HG03442 (cell line): ENCODE results near the gene EDEM2.
"Not testable (repeated sequence)": the region's sequence is repeated elsewhere in the genome, so short reads cannot be mapped to it uniquely, and the experiment has no call there.

Experiments
- ATAC-seq: cut with Tn5 transposase; IDR thresholded peaks from one replicate; pipeline ENCODE4 v1.9.1; 2021; ENCODE audit warnings: mild to moderate bottlenecking, moderate library complexity; ENCODE audit not compliant: unreplicated experiment

Gene EDEM2

GRCh38 chr20:35171753-35172433 is 24.8 kb upstream of the EDEM2 start, which contains the start of gene PROCR:
Gene PROCR (plus strand): TSS chr20:35172072. CDS start chr20:35172155, 83 bp downstream.
- ATAC-seq: no peak

GRCh38 chr20:35171438-35171752 is 24.3 kb upstream of the EDEM2 start:
- ATAC-seq: no peak

DNA sequence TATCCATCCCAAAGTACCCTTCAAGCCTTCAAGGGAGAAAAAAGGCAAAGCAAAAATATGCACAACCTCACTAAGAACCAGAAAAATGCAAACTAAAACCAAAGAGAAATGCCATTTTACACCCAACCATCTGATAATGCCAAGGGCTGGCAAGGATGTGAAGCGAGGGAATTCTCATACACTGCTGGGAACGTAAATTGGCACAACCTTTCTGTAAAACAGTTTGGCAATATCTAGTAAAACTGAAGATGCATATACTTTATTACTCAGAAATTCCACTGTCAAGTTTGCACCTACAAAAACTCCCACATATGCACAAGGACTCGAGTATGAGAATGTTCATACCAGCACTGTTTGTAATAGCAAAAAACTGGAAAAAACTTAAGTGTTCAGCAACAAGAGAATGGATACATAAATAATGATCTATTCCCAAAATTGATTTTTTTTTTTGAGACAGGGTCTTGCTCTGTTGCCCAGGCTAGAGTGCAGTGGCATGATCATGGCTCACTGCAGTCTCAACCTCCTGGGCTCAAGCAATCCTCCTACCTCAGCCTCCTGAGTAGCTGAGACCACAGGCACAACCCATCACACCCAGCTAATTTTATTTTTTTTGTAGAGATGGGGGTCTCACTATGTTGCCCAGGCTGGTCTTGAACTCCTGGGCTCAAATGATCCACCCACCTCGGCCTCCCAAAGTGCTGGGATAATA is 21.7 kb upstream of the EDEM2 start:
- not testable (repeated sequence) for ATAC-seq

- no peak for ATAC-seq
Measured at GRCh38 chr20:35167787-35168186, 20.7 kb upstream of the EDEM2 start.

DNA sequence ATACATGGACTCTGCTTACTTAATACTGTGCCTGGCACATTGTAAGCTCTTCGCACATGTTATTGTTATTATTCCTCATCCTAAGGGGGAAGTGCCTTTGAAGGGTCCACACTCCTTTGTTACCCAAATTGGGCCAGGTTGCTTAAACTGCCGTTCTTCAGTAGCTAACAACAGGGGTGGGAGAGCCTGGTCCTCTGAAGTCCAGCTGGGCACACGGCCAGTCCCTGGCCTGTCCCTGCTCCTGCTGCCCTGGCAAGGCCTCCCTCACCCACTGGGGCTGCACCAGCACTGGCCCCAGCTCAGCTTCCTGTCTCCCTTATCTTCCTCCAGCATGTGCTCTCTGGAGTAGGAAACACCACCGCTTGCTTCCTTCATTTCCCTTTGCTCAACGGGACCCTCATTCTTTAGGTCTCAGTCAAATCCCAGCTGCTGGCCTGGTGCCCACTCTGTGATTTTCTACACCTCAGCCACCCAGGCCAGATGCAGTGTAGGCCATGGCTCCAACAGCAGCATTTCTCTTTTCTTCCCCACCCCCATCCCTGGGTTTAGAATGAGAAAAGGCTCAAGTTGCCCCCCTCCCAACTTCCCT is 19.2 kb upstream of the EDEM2 start:
- ATAC-seq: no peak

DNA sequence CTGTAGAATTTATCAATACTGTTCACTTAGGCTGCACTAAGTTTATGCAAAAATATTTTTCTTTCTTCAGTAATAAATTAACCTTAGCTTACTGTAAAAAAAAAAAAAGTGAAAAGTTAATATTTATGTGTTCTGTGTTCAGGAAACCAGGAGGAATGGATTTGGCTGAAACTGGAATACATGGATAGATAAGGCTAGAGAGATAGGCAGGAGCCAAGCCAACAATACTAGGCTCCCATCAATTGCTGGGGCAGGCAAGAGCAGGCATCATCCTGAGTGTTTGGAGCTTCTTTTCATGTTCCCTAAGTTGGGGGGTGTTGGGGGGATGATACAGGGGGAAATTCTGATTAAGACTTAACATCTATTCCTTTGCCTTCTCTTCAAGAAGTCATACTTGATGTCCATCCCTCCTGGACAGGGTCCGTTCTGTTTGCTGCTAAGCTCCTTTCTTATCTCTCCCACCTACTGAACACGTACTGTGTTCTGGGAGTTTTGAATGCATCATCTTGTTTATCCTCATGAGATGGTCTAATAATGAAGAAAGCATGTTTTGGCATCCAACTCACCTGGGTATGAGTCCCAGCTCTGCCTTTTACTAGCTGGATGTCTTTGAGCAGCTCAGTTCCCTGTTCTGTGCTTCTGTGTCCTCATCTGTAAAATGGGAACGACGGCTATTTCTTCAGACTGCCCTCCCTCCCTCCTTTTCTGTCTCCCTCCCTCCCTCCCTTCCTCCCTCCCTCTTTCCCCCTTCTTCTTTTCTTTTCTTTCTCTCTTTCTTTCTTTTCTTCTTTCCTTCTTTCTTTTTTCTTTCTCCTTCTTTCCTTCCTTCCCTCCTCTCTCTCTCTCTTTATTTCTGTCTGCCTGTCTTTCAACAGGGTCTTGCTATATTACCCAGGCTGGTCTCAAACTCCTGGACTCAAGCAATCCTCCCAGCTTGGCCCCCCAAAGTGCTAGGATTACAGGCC is 18.4 kb upstream of the EDEM2 start:
- ATAC-seq: no peak

GRCh38 chr20:35164531-35164930 is 17.4 kb upstream of the EDEM2 start:
- not testable (repeated sequence) for ATAC-seq

DNA sequence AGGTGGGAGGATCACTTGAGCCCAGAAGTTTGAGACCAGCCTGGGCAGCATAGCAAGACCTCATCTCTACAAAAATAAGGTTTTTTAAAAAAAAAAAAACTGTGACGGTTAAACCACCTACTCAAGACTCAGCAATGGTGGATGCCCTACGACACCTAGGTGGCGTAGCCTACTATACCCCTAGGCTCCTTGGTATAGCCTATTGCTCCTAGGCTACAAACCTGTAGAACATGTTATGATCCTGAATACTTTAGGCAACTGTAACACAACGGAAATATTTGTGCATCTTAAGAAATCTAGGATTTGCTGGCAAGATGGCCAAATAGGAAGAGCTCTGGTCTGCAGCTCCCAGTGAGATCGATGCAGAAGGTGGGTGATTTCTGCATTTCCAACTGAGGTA is 13.2 kb upstream of the EDEM2 start:
- ATAC-seq: not testable (repeated sequence)

- ATAC-seq: no peak
Measured at GRCh38 chr20:35156978-35157377, 9.8 kb upstream of the EDEM2 start.

GRCh38 chr20:35155936-35156335 is 8.8 kb upstream of the EDEM2 start:
- ATAC-seq: no peak

DNA sequence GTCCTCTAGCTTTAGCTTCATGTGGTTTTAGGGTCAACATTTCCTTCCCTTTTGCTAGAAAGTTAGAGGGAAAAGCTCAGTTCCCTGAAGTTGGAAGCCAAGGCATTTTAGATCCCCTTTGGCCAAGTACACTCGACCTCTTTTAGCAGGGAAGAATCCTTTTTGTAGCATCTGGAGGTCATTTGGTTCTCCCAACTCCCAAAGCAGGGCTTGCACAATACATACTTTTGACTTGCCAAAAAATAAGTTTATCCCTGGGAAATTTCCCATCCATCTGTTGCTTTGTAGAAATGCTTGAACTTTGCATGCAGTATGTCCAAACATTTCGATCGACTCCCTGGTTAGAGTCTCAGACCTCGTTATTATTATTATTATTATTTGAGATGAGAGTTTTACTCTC is 4.6 kb upstream of the EDEM2 start:
- no peak for ATAC-seq

- ATAC-seq: no peak
Measured at GRCh38 chr20:35150846-35151579, 3.9 kb upstream of the EDEM2 start.

DNA sequence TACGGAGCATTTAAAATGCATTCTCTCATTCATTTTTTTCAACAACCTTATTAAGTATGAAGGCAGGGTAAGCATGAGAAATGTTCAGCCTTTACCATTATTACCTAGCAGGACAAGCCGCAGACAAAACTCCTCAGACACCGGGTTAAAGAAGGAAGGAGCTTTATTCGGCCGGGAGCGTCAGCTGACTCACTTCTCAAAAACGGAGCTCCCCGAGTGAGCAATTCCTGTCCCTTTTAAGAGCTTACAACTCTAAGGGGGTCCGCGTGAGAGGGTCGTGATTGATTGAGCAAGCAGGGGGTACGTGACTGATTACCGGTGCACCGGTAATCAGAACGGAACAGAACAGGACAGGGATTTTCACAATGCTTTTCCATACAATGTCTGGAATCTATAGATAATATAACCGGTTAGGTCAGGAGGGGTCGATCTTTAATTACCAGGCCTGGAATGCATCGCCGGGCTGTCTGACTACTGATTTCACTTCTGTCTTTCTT is 487 bp upstream of the EDEM2 start:
- ATAC-seq: peak; percentile 15

DNA sequence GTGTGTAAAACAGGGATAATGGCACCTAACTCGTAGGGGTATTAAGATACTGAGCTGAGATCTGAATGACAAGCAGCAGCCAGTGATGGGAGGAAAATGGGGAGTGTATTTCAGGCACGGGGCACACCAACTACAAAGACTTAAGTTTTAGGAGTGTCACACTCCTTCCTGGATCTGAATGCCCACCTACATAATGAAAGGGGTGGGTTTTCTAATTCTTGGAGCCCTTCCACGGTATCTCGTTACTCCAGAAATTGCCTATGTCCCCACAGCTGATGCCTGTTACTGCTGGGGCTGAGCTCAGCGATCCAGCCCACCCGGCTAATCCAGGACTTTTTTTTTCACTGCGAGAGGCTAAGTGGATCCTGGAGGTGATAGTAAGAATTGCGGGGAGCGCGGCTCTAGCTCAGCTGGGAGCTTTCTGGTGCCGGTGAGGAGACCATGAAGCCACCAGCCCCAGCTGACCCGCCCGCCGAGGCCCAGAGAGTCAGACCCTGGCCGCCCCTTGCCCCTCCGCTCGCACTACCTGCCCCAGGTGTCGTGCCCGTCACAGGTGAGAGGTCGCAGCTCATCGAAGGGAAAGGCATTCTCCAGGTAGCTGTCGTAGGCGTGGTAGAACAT is 727 bp downstream of the EDEM2 start:
- no peak for ATAC-seq

DNA sequence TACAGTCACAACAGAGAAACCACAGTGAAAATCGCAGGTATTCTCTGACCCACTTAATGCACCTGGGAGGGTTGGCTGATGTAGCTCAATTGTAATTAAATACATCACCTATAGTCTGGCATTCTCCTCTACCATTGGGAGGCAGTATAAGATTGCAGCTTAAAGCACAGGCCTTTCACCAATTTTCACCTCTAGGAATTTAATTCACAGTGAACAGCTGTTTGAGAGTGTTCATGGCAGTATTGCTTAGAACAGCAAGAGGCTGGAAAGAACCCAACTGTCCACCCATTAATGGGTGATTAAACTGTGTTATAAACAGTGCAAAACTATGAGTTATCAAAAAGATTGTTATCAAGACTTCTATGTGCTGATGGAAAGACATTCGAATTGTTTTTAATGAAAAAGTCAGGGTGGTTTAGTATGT is 2.0 kb downstream of the EDEM2 start:
- ATAC-seq: no peak

GRCh38 chr20:35144694-35145093 is 2.4 kb downstream of the EDEM2 start:
- ATAC-seq: no peak

DNA sequence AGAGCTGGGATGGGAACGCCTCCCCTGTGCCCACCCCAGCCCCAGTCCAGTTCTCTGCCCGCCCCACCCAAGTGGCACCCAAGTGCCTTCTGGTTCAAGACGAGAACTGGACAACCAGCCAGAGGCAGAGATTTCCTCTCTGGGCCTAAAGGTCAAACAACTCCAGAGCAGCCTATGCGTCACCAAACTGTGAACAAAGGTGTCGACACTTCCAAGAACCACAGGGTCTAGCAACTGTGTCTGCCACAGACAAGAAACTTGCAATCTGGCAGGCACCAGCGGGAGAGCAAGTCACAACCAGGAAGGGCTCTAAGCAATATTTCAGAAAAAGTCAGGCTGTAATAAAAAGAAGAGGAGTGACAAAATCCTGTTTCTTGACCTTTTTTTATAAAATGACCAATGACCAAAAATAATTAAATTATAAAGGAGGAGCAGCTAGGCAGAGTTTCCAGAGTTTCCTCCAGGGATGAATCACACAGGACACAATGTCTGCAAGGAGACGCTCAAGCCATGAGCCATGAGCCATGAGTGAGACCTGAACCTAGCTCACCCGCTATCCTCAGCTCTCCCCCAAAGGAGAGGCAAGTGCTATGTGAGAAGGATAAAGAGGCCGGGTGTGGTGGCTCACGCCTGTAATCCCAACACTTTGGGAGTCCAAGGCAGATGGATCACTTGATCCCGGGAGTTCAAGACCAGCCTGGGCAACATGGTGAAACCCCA is 11.1 kb downstream of the EDEM2 start:
- no peak for ATAC-seq

DNA sequence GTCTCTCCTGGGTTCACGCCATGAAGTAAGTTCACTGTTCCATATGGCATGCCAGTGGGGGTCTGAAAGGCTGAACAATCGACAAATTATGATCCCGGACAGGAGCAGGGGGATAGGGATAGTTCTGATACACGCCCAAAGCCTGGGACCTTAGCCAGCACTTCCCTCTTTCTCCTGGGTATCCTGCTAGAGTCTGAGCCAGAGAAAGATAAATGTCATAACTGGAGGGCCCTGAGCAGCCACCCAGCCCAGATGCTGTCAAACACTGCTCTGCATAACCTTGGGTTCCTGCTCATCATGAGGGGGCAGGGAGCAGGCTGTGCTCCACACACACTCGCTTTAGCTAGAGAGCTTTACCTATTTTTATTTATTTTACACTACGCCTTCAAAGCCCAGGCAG is 12.3 kb downstream of the EDEM2 start:
- no peak for ATAC-seq

DNA sequence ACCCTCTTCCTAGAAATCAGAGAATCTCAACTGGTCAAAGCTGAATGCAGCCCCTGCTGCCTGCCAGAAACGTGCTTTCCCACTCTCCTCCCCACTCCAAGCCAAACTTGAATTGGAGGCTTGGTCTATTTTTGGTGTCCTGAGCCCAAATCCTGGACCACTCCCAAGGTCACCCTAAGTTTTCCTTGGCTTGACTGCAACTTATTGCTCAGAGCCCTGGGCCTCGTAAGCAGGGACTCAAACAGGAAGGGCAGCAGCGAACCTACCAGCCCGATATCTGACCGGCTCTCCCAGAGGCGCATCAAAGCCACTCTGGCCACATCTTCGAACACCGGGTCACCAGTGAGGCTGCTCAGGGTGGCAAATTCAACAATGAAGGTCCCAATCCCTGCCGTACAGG is 12.7 kb downstream of the EDEM2 start:
- ATAC-seq: no peak
